A549 treated with CpdA at 1 μM for 4 hours (cell line): ENCODE measurements around the gene EIF4EBP2. TPM values are rescaled to one million over a fixed set of nuclear protein-coding genes. Genes with fewer than 3 reads are reported as not detected.

Experiments
- total RNA-seq: library from RNA; stranded (reverse); fragments of 200-300 nt; extraction: Qiagen RNA extraction; gene quantifications from 5 replicates; pipeline ENCODE4 v1.2.3, GENCODE V29; 2022; ENCODE audit warnings: low read depth

Gene EIF4EBP2
- 12.4 to 16.3 TPM (median 14.8 TPM) in 5 replicates for total RNA-seq

GRCh38 chr10:70404036-70404786, at the start of gene EIF4EBP2:
TSS of gene EIF4EBP2 (plus strand) at chr10:70404145. CDS start at chr10:70404402, 257 bp downstream.

DNA sequence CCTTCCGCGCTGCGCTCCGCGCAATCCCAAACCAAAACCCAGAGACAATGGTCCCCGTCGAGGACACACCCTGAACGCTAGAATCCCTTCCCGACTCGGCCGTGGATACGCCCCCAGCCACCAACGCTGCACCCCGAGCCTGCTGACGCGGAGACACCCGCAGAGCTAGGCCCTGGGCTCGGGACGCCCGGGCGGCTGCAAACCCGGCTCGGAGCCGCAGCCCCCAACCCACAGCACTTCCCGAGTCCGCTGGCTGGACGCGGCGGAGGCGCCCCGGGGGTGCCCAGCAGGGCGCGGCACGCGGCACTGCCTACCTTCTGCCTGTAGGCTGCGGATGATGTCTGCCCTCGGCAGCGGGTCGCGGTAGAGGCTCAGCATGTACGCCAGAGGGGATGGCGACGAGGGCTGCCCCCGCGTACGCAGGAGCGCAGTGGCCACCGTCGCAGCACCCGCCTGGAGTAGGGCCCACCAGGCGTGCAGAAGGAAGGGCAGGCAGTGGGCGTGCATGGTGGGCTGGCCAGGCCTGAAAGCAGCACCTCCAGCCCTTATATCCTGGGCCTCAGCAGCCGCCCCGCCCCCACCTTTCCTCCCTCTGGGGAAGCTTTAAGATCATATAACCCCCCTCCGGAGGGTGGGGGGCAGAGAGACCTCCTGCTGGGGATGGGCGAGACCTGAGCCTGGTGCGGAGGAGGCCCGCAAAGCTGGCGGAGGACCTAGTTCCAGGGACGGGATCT, 37.4 kb downstream of the EIF4EBP2 start, which contains the start of gene NODAL:
Gene NODAL (minus strand): TSS at position 521 of the 734 bp plus-strand sequence. CDS start 14 bp downstream, at position 507.

Other genes with a start within 250 kb of the EIF4EBP2 start
- 71.7 to 85.4 TPM (median 81.5 TPM) in 5 replicates for gene SAR1A, start 233.6 kb upstream of the EIF4EBP2 start, total RNA-seq
- gene PPA1, start 170.7 kb upstream of the EIF4EBP2 start, total RNA-seq: 179 to 224 TPM (median 197 TPM) in 5 replicates
- gene NPFFR1, start 120.1 kb upstream of the EIF4EBP2 start, total RNA-seq: not detected in 5 replicates
- 15.8 to 21.6 TPM (median 17.3 TPM) in 5 replicates for gene LRRC20, start 21.5 kb upstream of the EIF4EBP2 start, total RNA-seq
- gene NODAL, start 37.5 kb downstream of the EIF4EBP2 start, total RNA-seq: not detected in 5 replicates
- 5.5 to 7.8 TPM (median 6.9 TPM) in 5 replicates for gene PALD1, start 74.6 kb downstream of the EIF4EBP2 start, total RNA-seq
- 0.05 TPM in 1 of 5 replicates, not detected in the others for gene PRF1, start 198.6 kb downstream of the EIF4EBP2 start, total RNA-seq